ENCODE data around the gene PHKA1. TPM values are rescaled to one million over a fixed set of nuclear protein-coding genes. Genes with fewer than 3 reads are reported as not detected.

Gene PHKA1
- total RNA-seq, 2 experiments from 2014 or later = 0.09 TPM; not detected in 1

- Histone ChIP-seq H3K9me2 (ENCODE audit: insufficient read depth, low read length) (no peaks in the 10 kb centered on the region), H3K4me2 (ENCODE audit: low read length) (no peak overlapping the region), H3K79me2 (ENCODE audit: insufficient read depth, low read depth, low read length) (no peaks in the 10 kb centered on the region), H3K9me3 (ENCODE audit: low read length) (no peaks in the 10 kb centered on the region), H3K4me3 (ENCODE audit: low read depth, low read length, poor library complexity, severe bottlenecking) (no peak overlapping the region), H3K36me3 (ENCODE audit: insufficient read depth, low read length) (no peaks in the 10 kb centered on the region; the same call in none of the 2 replicates), H3K27ac (ENCODE audit: low read depth, low read length, poor library complexity, severe bottlenecking) (no peak overlapping the region), H4K20me1 (ENCODE audit: insufficient read depth, low read length) (no peaks in the 10 kb centered on the region), H3K4me1 (ENCODE audit: insufficient read depth, low read length, poor library complexity, severe bottlenecking) (no peaks in the 10 kb centered on the region), H2AFZ (ENCODE audit: low read length) (no peak overlapping the region)
- POLR2A ChIA-PET = interaction anchor here (0.7 to 1.1 kb wide), 2 partner anchors 160 to 511 kb away, joined by 3 read pairs; no protein-coding TSS in a partner anchor
- intact Hi-C loops (cut with micrococcal nuclease; ENCODE audit: unreplicated experiment) = loop anchor here (5.0 kb wide), 1 partner anchor 293 kb away; no protein-coding TSS in a partner anchor
- DNase-seq (ENCODE audit: low spot score) = peak; percentile 7
- no TSS peak for BruUV-seq (replicated peaks)
- CTCF ChIA-PET (ENCODE audit: unreplicated experiment) = no interaction called here
- TF ChIP-seq CTCF (conservative IDR thresholded peaks at IDR 0.05; ENCODE audit: low read length) (peak; percentile 61), EZH2phosphoT487 (IDR thresholded peaks at IDR 0.05; ENCODE audit: borderline replicate concordance, low read depth, low read length) (no peak)
These were observed 173.8 kb downstream of the PHKA1 start for GRCh38 chrX:72540318-72540717.

- no peak overlapping the region for H3K27ac ChIP-seq (ENCODE audit: low read depth, low read length, poor library complexity, severe bottlenecking)
- H3K4me1 ChIP-seq (ENCODE audit: insufficient read depth, low read length, poor library complexity, severe bottlenecking) = no peaks in the 10 kb centered on the region
- CTCF ChIA-PET (ENCODE audit: unreplicated experiment) = no interaction called here
- no peak for DNase-seq (ENCODE audit: low spot score)
- BruUV-seq (replicated peaks) = no TSS peak
- no peaks in the 10 kb centered on the region for H3K9me2 ChIP-seq (ENCODE audit: insufficient read depth, low read length)
- H2AFZ ChIP-seq (ENCODE audit: low read length) = no peak overlapping the region
- TF ChIP-seq EZH2phosphoT487 (IDR thresholded peaks at IDR 0.05; ENCODE audit: borderline replicate concordance, low read depth, low read length) (no peak), CTCF (conservative IDR thresholded peaks at IDR 0.05; ENCODE audit: low read length) (no peak)
- no peak overlapping the region for H3K4me2 ChIP-seq (ENCODE audit: low read length)
- no peaks in the 10 kb centered on the region for H3K9me3 ChIP-seq (ENCODE audit: low read length)
- intact Hi-C loops (cut with micrococcal nuclease; ENCODE audit: unreplicated experiment) = loop anchor here (5.0 kb wide), 1 partner anchor 293 kb away; no protein-coding TSS in a partner anchor
- H3K4me3 ChIP-seq (ENCODE audit: low read depth, low read length, poor library complexity, severe bottlenecking) = no peak overlapping the region
- H4K20me1 ChIP-seq (ENCODE audit: insufficient read depth, low read length) = no peaks in the 10 kb centered on the region
- POLR2A ChIA-PET = interaction anchor here (1.1 kb wide), 1 partner anchor 160 kb away, joined by 3 read pairs; no protein-coding TSS in a partner anchor
- H3K79me2 ChIP-seq (ENCODE audit: insufficient read depth, low read depth, low read length) = no peaks in the 10 kb centered on the region
- H3K36me3 ChIP-seq (ENCODE audit: insufficient read depth, low read length) = no peaks in the 10 kb centered on the region; the same call in none of the 2 replicates
These were observed 174.3 kb downstream of the PHKA1 start for GRCh38 chrX:72539822-72540221.

GRCh38 chrX:72536542-72536941 lies 177.6 kb downstream of the PHKA1 start:
- no peak overlapping the region for H2AFZ ChIP-seq (ENCODE audit: low read length)
- no peaks in the 10 kb centered on the region for H3K9me2 ChIP-seq (ENCODE audit: insufficient read depth, low read length)
- no peak overlapping the region for H3K4me2 ChIP-seq (ENCODE audit: low read length)
- no peaks in the 10 kb centered on the region for H3K9me3 ChIP-seq (ENCODE audit: low read length)
- no peaks in the 10 kb centered on the region; the same call in 1 of the 2 replicates for H3K36me3 ChIP-seq (ENCODE audit: insufficient read depth, low read length)
- ChIA-PET CTCF (ENCODE audit: unreplicated experiment) (no interaction called here), POLR2A (interaction anchor here (0.7 to 1.3 kb wide), 2 partner anchors 10 to 259 kb away, joined by 3 read pairs; partner anchors contain the start of gene RPS4X)
- no peaks in the 10 kb centered on the region for H4K20me1 ChIP-seq (ENCODE audit: insufficient read depth, low read length)
- H3K27ac ChIP-seq (ENCODE audit: low read depth, low read length, poor library complexity, severe bottlenecking) = no peak overlapping the region
- no peak overlapping the region for H3K4me3 ChIP-seq (ENCODE audit: low read depth, low read length, poor library complexity, severe bottlenecking)
- no TSS peak for BruUV-seq (replicated peaks)
- no peaks in the 10 kb centered on the region for H3K4me1 ChIP-seq (ENCODE audit: insufficient read depth, low read length, poor library complexity, severe bottlenecking)
- intact Hi-C loops (cut with micrococcal nuclease; ENCODE audit: unreplicated experiment) = no loop called here
- H3K79me2 ChIP-seq (ENCODE audit: insufficient read depth, low read depth, low read length) = no peaks in the 10 kb centered on the region
- TF ChIP-seq CTCF (conservative IDR thresholded peaks at IDR 0.05; ENCODE audit: low read length) (no peak), EZH2phosphoT487 (IDR thresholded peaks at IDR 0.05; ENCODE audit: borderline replicate concordance, low read depth, low read length) (no peak)
- DNase-seq (ENCODE audit: low spot score) = no peak
